WTC11 (cell line): Measurements from ENCODE around the gene MYMX.

Source experiments
- CTCF ChIP-seq: fragments of 200-600 bp; IDR thresholded peaks from 2 replicates; pipeline ENCODE4 v1.8.0; 2022; ENCODE audit warnings: antibody characterized with exemption
- FOXP4 ChIP-seq: sonication (generic); formaldehyde crosslinking; IDR thresholded peaks from 2 replicates; pipeline ENCODE4 v1.8.0; 2022; ENCODE audit warnings: mild to moderate bottlenecking, missing genetic modification reagents
- ZNF317 ChIP-seq: sonication (generic); formaldehyde crosslinking; IDR thresholded peaks from 2 replicates; pipeline ENCODE4 v1.8.1; 2023; ENCODE audit warnings: low read depth, mild to moderate bottlenecking, moderate library complexity, missing genetic modification reagents, borderline replicate concordance

GRCh38 chr6:44179648-44180047, 37.1 kb upstream of the MYMX start:
- no peak for TF ChIP-seq CTCF
- TF ChIP-seq ZNF317 (CRISPR knock-in tag): no peak
- TF ChIP-seq FOXP4: no peak
